Liver (tissue), 9 donors: ENCODE measurements around the gene OR6C65. TPM values are rescaled to one million over a fixed set of nuclear protein-coding genes. Genes with fewer than 3 reads are reported as not detected.

Experiments used
- DNase-seq: peaks from one replicate; pipeline ENCODE4 v3.0.0-alpha.2; 2017; ENCODE audit warnings: low spot score
- H3K27ac ChIP-seq, 2 donors: one replicate each; pipeline ENCODE4 v1.7.0; 2013; ENCODE audit warnings: inconsistent platforms in 2 of 2, low read length in 2 of 2, control low read depth in 1 of 2, low read depth in 1 of 2, mild to moderate bottlenecking in 1 of 2
- H3K27me3 ChIP-seq, 4 donors: one replicate each; pipeline versions ENCODE4 v1.6.1 to v1.7.0; 2013; ENCODE audit warnings: low read length in 3 of 4, inconsistent platforms in 1 of 4, mild to moderate bottlenecking in 1 of 4, moderate library complexity in 1 of 4; ENCODE audit not compliant: control insufficient read depth in 4 of 4, insufficient read depth in 4 of 4
- H3K36me3 ChIP-seq, 4 donors: one replicate each; pipeline versions ENCODE4 v1.6.1 to v1.7.0; 2013; ENCODE audit warnings: low read length in 3 of 4, mild to moderate bottlenecking in 3 of 4, low read depth in 1 of 4, moderate library complexity in 1 of 4; ENCODE audit not compliant: control insufficient read depth in 4 of 4, insufficient read depth in 3 of 4
- H3K4me1 ChIP-seq, 4 donors: one replicate each; pipeline versions ENCODE4 v1.6.1 to v1.7.0; 2013; ENCODE audit warnings: low read length in 3 of 4, mild to moderate bottlenecking in 3 of 4, moderate library complexity in 1 of 4; ENCODE audit not compliant: control insufficient read depth in 4 of 4, insufficient read depth in 4 of 4
- H3K4me3 ChIP-seq, 3 donors: one replicate each; pipeline versions ENCODE4 v1.6.1 to v1.7.0; 2013; ENCODE audit warnings: low read length in 3 of 3, control low read depth in 1 of 3, low read depth in 1 of 3, mild to moderate bottlenecking in 1 of 3
- H3K9ac ChIP-seq, 2 donors: one replicate each; pipeline ENCODE4 v1.7.0; 2013; ENCODE audit warnings: low read length in 2 of 2, mild to moderate bottlenecking in 2 of 2, moderate library complexity in 2 of 2, control low read depth in 1 of 2, low read depth in 1 of 2
- H3K9me3 ChIP-seq, 4 donors: one replicate each; pipeline versions ENCODE4 v1.6.1 to v1.7.0; 2013; ENCODE audit warnings: low read length in 3 of 4; ENCODE audit not compliant: control insufficient read depth in 4 of 4
- CTCF ChIP-seq: fragments of 150-350 bp; IDR thresholded peaks from 2 replicates; pipeline ENCODE4 v1.5.1; 2017; ENCODE audit warnings: improper control_type of control experiment, low read depth, low read length; ENCODE audit not compliant: missing input control
- EGR1 ChIP-seq, 2 donors: IDR thresholded peaks; 2 replicates each; pipeline ENCODE4 v1.6.1; 2016 to 2018; ENCODE audit warnings: antibody characterized with exemption in 2 of 2, low read depth in 2 of 2
- FOXA2 ChIP-seq: IDR thresholded peaks from 2 replicates; pipeline ENCODE4 v1.6.1; 2016; ENCODE audit warnings: antibody characterized with exemption
- GABPA ChIP-seq, 2 donors: IDR thresholded peaks in 1 of 2; conservative IDR thresholded peaks in 1 of 2; 2 replicates each; pipeline ENCODE4 v1.6.1; 2016; ENCODE audit warnings: antibody characterized with exemption in 2 of 2, mild to moderate bottlenecking in 1 of 2, moderate library complexity in 1 of 2
- HNF4A ChIP-seq, 2 donors: conservative IDR thresholded peaks; 2 replicates each; pipeline ENCODE4 v1.6.1; 2016; ENCODE audit warnings: antibody characterized with exemption in 2 of 2, mild to moderate bottlenecking in 2 of 2
- HNF4G ChIP-seq: IDR thresholded peaks from 2 replicates; pipeline ENCODE4 v1.6.1; 2016; ENCODE audit warnings: antibody characterized with exemption
- JUND ChIP-seq, 2 donors: IDR thresholded peaks; 2 replicates each; pipeline ENCODE4 v1.6.1; 2016; ENCODE audit warnings: antibody characterized with exemption in 2 of 2
- MAX ChIP-seq: IDR thresholded peaks from 2 replicates; pipeline ENCODE4 v1.6.1; 2016; ENCODE audit warnings: antibody characterized with exemption
- NR2F2 ChIP-seq: IDR thresholded peaks from 2 replicates; pipeline ENCODE4 v1.6.1; 2016; ENCODE audit warnings: antibody characterized with exemption
- RAD21 ChIP-seq, 2 donors: IDR thresholded peaks; 2 replicates each; pipeline ENCODE4 v1.6.1; 2016; ENCODE audit warnings: antibody characterized with exemption in 2 of 2, mild to moderate bottlenecking in 2 of 2
- RXRA ChIP-seq, 2 donors: IDR thresholded peaks; 2 replicates each; pipeline ENCODE4 v1.6.1; 2017 to 2018; ENCODE audit warnings: antibody characterized with exemption in 2 of 2, mild to moderate bottlenecking in 1 of 2
- YY1 ChIP-seq: IDR thresholded peaks from 2 replicates; pipeline ENCODE4 v1.6.1; 2016; ENCODE audit warnings: antibody characterized with exemption, mild to moderate bottlenecking
- ZBTB33 ChIP-seq: IDR thresholded peaks from 2 replicates; pipeline ENCODE4 v1.6.1; 2016; ENCODE audit warnings: antibody characterized with exemption
- polyA plus RNA-seq, 2 donors: library from polyadenylated mRNA; stranded (reverse) in 1 of 2; unstranded in 1 of 2; fragments of 200-250 nt in 1 of 2; fragments of >200 nt in 1 of 2; fragmentation: Nextera tagmentation in 1 of 2; extraction: Ambion mirVana in 1 of 2; gene quantifications; one replicate each; pipeline versions ENCODE4 v1.2.1 to v1.2.3, GENCODE V29; 2013 to 2015
- total RNA-seq, 2 donors: library from RNA; depleted of rRNA; stranded (reverse); fragments of >200 nt; gene quantifications; one replicate each; pipeline ENCODE4 v1.2.3, GENCODE V29; 2014
- donor health status: healthy.
- donor health status: healthy.
- donor health status: healthy.
- donor health status: healthy.
- donor health status: healthy.

Gene OR6C65
- total and polyA plus RNA-seq, 4 donors: not detected

- Histone ChIP-seq H3K4me3 (no peak overlapping the region), H3K4me1 (no peaks in the 10 kb centered on the region), H3K9ac (no peak overlapping the region), H3K27ac (no peak overlapping the region), H3K27me3 (peaks cover 0 to 3% (median 0%) of the 10 kb centered on the region in 4 donors), H3K9me3 (no peaks in the 10 kb centered on the region), H3K36me3 (no peaks in the 10 kb centered on the region)
- DNase-seq: no peak
- TF ChIP-seq HNF4G (no peak), RXRA (IDR thresholded peaks at IDR 0.05) (no peak), ZBTB33 (no peak), RAD21 (IDR thresholded peaks at IDR 0.05) (no peak), FOXA2 (no peak), CTCF (no peak), NR2F2 (no peak), YY1 (no peak), GABPA (IDR thresholded peaks at IDR 0.05 in 1 of 2, conservative IDR thresholded peaks at IDR 0.05 in 1 of 2) (no peak), JUND (IDR thresholded peaks at IDR 0.05) (no peak), HNF4A (conservative IDR thresholded peaks at IDR 0.05) (no peak), EGR1 (IDR thresholded peaks at IDR 0.05; ENCODE audit: low read depth in 2 of 2) (no peak), MAX (no peak)
These were observed 48.5 kb downstream of the OR6C65 start for GRCh38 chr12:55448825-55449224.

Other genes starting within 250 kb of the OR6C65 start
- gene OR10A7, start 179.5 kb upstream of the OR6C65 start, total RNA-seq: not detected
- not detected for gene OR10A7, start 179.5 kb upstream of the OR6C65 start, polyA plus RNA-seq
- not detected for gene OR6C74, start 155.9 kb upstream of the OR6C65 start, total RNA-seq
- gene OR6C74, start 155.9 kb upstream of the OR6C65 start, polyA plus RNA-seq: not detected
- gene OR6C6, start 104.0 kb upstream of the OR6C65 start, total RNA-seq: not detected
- gene OR6C6, start 104.0 kb upstream of the OR6C65 start, polyA plus RNA-seq: not detected
- gene OR6C1, start 86.2 kb upstream of the OR6C65 start, total RNA-seq: not detected
- gene OR6C1, start 86.2 kb upstream of the OR6C65 start, polyA plus RNA-seq: not detected
- not detected for gene OR6C3, start 69.8 kb upstream of the OR6C65 start, total RNA-seq
- gene OR6C3, start 69.8 kb upstream of the OR6C65 start, polyA plus RNA-seq: not detected
- gene OR6C75, start 37.6 kb upstream of the OR6C65 start, total RNA-seq: not detected
- gene OR6C75, start 37.6 kb upstream of the OR6C65 start, polyA plus RNA-seq: not detected
- not detected for gene OR6C76, start 25.7 kb downstream of the OR6C65 start, total RNA-seq
- not detected for gene OR6C76, start 25.7 kb downstream of the OR6C65 start, polyA plus RNA-seq
- not detected for gene OR6C2, start 43.5 kb downstream of the OR6C65 start, total RNA-seq
- not detected for gene OR6C2, start 43.5 kb downstream of the OR6C65 start, polyA plus RNA-seq
- gene OR6C70, start 69.6 kb downstream of the OR6C65 start, total RNA-seq: not detected
- not detected for gene OR6C70, start 69.6 kb downstream of the OR6C65 start, polyA plus RNA-seq
- not detected for gene OR6C68, start 91.8 kb downstream of the OR6C65 start, total RNA-seq
- not detected for gene OR6C68, start 91.8 kb downstream of the OR6C65 start, polyA plus RNA-seq
- gene OR6C4, start 149.1 kb downstream of the OR6C65 start, total RNA-seq: not detected
- not detected for gene OR6C4, start 149.1 kb downstream of the OR6C65 start, polyA plus RNA-seq
- not detected for gene OR2AP1, start 171.9 kb downstream of the OR6C65 start, total RNA-seq
- gene OR2AP1, start 171.9 kb downstream of the OR6C65 start, polyA plus RNA-seq: not detected
- not detected for gene OR10P1, start 236.4 kb downstream of the OR6C65 start, total RNA-seq
- gene OR10P1, start 236.4 kb downstream of the OR6C65 start, polyA plus RNA-seq: not detected